Breast epithelium (tissue), 4 donors: Measurements from ENCODE around the gene F10. TPM values are rescaled to one million over a fixed set of nuclear protein-coding genes. Genes with fewer than 3 reads are reported as not detected.

Experiments used
- DNase-seq, 2 donors: peaks; one replicate each; pipeline ENCODE4 v3.0.0-alpha.2; 2019; ENCODE audit warnings: low spot score in 2 of 2
- H3K27ac ChIP-seq, 2 donors: fragments of 200-600 bp; sonication (generic) in 1 of 2; one replicate each; pipeline ENCODE4 v1.5.1; 2016 to 2019; ENCODE audit warnings: mild to moderate bottlenecking in 1 of 2
- H3K27me3 ChIP-seq, 2 donors: fragments of 200-600 bp; sonication (generic) in 1 of 2; one replicate each; pipeline versions ENCODE4 v1.5.1 to v1.6.0; 2017 to 2019; ENCODE audit warnings: control low read depth in 1 of 2, mild to moderate bottlenecking in 1 of 2
- H3K36me3 ChIP-seq: fragments of 200-600 bp; one replicate; pipeline ENCODE4 v1.5.1; 2019
- H3K4me1 ChIP-seq, 2 donors: fragments of 200-600 bp; sonication (generic); one replicate each; pipeline ENCODE4 v1.5.1; 2016 to 2019; ENCODE audit warnings: control low read depth in 1 of 2
- H3K4me3 ChIP-seq, 3 donors: fragments of 200-600 bp; sonication (generic); 1 replicate in 2 of 3; 2 replicates in 1 of 3; pipeline ENCODE4 v1.5.1; 2016 to 2019; ENCODE audit warnings: mild to moderate bottlenecking in 3 of 3, moderate library complexity in 2 of 3
- H3K9me3 ChIP-seq, 2 donors: fragments of 200-600 bp; sonication (generic) in 1 of 2; one replicate each; pipeline ENCODE4 v1.5.1; 2016 to 2019; ENCODE audit warnings: control low read depth in 1 of 2
- POLR2A ChIP-seq: fragments of 450-650 bp; IDR thresholded peaks from one replicate; pipeline ENCODE4 v1.6.1; 2016; ENCODE audit warnings: antibody characterized with exemption, mild to moderate bottlenecking, moderate library complexity
- POLR2AphosphoS5 ChIP-seq, 3 donors: sonication (generic); formaldehyde crosslinking; IDR thresholded peaks; one replicate each; pipeline ENCODE4 v1.6.1; 2017; ENCODE audit warnings: antibody characterized with exemption in 3 of 3
- intact Hi-C: fragments of 100-400 bp; cut with DNase I; formaldehyde crosslinking; loops from one replicate; pipeline ENCODE4 v1.15.1; 2023; ENCODE audit warnings: low total_unique reads
- total RNA-seq, 3 donors: library from RNA; depleted of rRNA; stranded (reverse); fragments of >200 nt; gene quantifications; one replicate each; pipeline ENCODE4 v1.1.0, GENCODE V29; 2016
- TF ChIP-seq, protein P1 (sequence below), 3 donors: fragments of 450-650 bp; IDR thresholded peaks; one replicate each; pipeline ENCODE4 v1.5.1; 2016 to 2017; ENCODE audit warnings: antibody characterized with exemption in 3 of 3, mild to moderate bottlenecking in 3 of 3, moderate library complexity in 3 of 3

Gene F10
- total RNA-seq, 3 donors from 2014 or later = 5.1 to 63.2 (median 8.2) TPM

DNA sequence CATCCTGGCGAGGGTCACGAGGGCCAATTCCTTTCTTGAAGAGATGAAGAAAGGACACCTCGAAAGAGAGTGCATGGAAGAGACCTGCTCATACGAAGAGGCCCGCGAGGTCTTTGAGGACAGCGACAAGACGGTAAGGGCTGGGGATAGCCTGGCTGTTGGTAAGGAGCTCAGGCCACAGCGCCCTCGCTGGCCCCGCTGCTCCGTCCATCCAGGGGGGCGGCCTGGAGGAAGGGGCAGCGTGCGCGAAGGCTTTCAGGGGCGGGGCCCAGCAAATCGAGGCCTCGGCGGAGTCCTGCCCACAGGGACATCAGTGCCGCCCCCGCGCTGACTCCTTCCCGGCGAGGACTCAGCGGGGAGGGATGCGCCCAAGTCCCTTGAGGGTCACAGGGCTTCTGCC, 6.9 kb downstream of the F10 start:
- peak in 1 of 2 donors; percentile 19 for DNase-seq
- no peaks in the 10 kb centered on the region for H3K9me3 ChIP-seq
- TF ChIP-seq POLR2A = no peak
- TF ChIP-seq, protein P1, sequence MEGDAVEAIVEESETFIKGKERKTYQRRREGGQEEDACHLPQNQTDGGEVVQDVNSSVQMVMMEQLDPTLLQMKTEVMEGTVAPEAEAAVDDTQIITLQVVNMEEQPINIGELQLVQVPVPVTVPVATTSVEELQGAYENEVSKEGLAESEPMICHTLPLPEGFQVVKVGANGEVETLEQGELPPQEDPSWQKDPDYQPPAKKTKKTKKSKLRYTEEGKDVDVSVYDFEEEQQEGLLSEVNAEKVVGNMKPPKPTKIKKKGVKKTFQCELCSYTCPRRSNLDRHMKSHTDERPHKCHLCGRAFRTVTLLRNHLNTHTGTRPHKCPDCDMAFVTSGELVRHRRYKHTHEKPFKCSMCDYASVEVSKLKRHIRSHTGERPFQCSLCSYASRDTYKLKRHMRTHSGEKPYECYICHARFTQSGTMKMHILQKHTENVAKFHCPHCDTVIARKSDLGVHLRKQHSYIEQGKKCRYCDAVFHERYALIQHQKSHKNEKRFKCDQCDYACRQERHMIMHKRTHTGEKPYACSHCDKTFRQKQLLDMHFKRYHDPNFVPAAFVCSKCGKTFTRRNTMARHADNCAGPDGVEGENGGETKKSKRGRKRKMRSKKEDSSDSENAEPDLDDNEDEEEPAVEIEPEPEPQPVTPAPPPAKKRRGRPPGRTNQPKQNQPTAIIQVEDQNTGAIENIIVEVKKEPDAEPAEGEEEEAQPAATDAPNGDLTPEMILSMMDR (IDR thresholded peaks at IDR 0.05) = no peak
- no peaks in the 10 kb centered on the region for H3K36me3 ChIP-seq
- H3K27me3 ChIP-seq = peaks cover 0 to 5% of the 10 kb centered on the region in 2 donors
- H3K4me1 ChIP-seq = no peaks in the 10 kb centered on the region
- H3K27ac ChIP-seq = no peak overlapping the region
- intact Hi-C loops = no loop called here
- H3K4me3 ChIP-seq = peak overlapping the region in 1 of 3 donors; percentile 49

DNA sequence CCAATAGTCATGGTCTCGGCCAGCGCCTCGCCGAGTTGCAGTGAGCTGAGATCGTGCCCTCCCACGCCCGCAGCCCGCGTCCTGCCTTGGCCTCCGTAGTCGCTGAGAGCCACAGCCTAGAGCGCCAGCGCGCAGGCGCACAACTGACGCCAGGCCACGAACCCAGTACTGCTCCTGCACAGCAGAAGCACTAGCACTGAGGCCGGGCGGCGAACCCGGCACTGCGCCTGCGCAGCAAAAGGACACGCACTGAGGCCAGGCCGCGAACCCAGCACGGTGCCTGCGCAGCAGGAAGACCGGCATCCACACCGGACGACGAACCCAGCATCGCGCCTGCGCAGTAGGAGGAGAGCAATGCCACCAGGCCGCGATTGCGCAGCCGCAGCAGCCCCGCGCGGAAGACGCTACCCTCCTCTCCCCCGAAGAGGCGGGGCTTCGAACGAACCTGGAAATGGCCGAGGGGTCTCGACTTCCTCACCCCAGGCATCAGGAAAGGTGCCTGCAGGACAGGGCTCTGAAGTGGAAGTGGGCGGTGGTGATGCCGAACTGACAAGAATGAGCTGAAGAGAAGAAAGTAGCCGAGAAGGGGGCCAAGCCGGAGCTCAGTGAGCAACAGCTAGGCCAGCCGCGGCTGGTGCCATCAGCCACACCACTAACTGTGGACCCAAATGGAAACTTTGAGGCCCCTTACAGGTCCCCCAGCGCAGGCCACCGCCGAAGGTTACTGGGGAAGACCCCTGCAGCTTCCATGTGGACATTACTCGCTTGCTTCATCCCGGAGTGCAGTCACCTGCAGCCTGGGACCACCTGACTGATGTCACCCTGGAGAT, 7.5 kb downstream of the F10 start:
- no peak overlapping the region for H3K27ac ChIP-seq
- DNase-seq = peak in 1 of 2 donors; percentile 46

DNA sequence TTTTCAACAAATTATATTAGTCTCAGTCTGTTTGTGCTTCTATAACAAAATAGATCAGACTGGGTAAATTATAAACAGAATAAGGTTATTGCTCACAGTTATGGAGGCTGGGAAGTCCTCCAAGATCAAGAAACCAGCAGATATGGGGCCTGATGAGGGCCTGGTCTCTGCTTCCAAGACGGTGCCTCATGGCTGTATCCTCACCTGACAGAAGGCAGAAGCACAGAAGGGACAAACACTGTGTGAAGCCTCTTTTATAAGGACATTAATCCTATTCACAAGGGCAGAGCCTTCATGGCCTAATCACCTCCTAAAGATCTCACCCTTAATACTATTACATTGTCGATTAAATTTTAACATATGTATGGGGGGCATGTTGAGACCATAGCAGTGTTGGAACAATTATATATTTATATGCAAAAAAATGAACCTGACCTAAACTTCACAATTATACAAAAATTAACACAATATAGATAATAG, 12.7 kb downstream of the F10 start:
- Histone ChIP-seq H3K9me3 (no peaks in the 10 kb centered on the region), H3K4me3 (no peak overlapping the region), H3K27ac (no peak overlapping the region), H3K4me1 (no peaks in the 10 kb centered on the region), H3K27me3 (no peaks in the 10 kb centered on the region), H3K36me3 (no peaks in the 10 kb centered on the region)
- TF ChIP-seq, protein P1 (IDR thresholded peaks at IDR 0.05) = no peak
- no peak for TF ChIP-seq POLR2AphosphoS5 (IDR thresholded peaks at IDR 0.05)
- no peak for TF ChIP-seq POLR2A
- intact Hi-C loops = no loop called here
- DNase-seq = no peak

More for the DNA sequence above, 7.5 kb downstream of the F10 start:
- Histone ChIP-seq H3K4me1 (no peaks in the 10 kb centered on the region), H3K9me3 (no peaks in the 10 kb centered on the region), H3K27me3 (peaks cover 0 to 5% of the 10 kb centered on the region in 2 donors), H3K4me3 (peak overlapping the region in 2 of 3 donors; percentile 37 to 49), H3K36me3 (no peaks in the 10 kb centered on the region)
- TF ChIP-seq POLR2A (no peak), POLR2AphosphoS5 (IDR thresholded peaks at IDR 0.05) (no peak)
- TF ChIP-seq, protein P1 (IDR thresholded peaks at IDR 0.05) = no peak
- intact Hi-C loops = no loop called here

- no peaks in the 10 kb centered on the region for H3K4me1 ChIP-seq
- H3K36me3 ChIP-seq = no peaks in the 10 kb centered on the region
- intact Hi-C loops = no loop called here
- H3K4me3 ChIP-seq = no peak overlapping the region
- no peak overlapping the region for H3K27ac ChIP-seq
- DNase-seq = no peak
- no peak for TF ChIP-seq POLR2AphosphoS5 (IDR thresholded peaks at IDR 0.05)
- TF ChIP-seq, protein P1 (IDR thresholded peaks at IDR 0.05) = no peak
- no peak for TF ChIP-seq POLR2A
- no peaks in the 10 kb centered on the region for H3K9me3 ChIP-seq
- no peaks in the 10 kb centered on the region for H3K27me3 ChIP-seq
Observed at GRCh38 chr13:113137691-113138298, 15.2 kb downstream of the F10 start.
